GM12874 (cell line): ENCODE measurements around the gene LTA4H.

Experiments used
- TF ChIP-seq, protein P1 (sequence below): IDR thresholded peaks from 2 replicates; pipeline ENCODE4 v1.5.1; 2011; ENCODE audit warnings: low read depth, mild to moderate bottlenecking, control low read depth, low read length, moderate library complexity; ENCODE audit not compliant: insufficient read depth

The LTA4H gene

DNA sequence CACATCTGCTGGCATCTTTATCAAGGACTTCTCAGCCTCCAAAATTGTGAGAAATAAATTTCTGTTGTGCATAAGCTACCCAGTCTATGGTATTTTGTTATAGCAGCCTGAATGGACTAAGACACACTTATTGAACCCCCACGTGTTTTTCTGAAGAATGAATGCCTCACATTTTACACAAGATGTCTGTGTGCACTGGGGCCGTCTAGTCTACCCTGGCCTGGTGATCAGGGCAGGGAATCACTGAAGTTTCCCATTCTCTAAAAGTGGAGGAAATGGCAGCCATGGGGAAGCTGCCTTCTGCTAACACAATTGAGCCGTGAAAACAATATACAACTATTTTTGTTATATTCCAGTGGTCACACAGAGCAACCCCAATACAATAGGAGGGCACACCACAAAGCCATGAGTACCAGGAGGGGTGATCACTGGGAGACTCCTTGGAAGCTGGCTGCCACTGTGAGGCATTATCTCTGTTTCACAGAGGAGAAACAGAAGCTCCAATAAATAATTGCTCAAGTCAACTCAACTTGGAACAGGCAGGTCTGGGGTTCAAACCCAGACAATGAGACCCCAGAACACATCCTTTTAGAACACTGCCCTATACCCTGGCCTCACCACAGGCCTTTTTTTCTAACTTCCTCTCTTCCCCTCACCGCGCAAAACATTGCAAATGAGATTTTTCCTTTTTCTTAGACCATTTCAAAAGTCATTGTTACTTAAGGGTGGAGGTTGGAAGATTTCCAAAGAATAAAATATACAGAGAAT is 18.3 kb upstream of the LTA4H start:
- TF ChIP-seq, protein P1, sequence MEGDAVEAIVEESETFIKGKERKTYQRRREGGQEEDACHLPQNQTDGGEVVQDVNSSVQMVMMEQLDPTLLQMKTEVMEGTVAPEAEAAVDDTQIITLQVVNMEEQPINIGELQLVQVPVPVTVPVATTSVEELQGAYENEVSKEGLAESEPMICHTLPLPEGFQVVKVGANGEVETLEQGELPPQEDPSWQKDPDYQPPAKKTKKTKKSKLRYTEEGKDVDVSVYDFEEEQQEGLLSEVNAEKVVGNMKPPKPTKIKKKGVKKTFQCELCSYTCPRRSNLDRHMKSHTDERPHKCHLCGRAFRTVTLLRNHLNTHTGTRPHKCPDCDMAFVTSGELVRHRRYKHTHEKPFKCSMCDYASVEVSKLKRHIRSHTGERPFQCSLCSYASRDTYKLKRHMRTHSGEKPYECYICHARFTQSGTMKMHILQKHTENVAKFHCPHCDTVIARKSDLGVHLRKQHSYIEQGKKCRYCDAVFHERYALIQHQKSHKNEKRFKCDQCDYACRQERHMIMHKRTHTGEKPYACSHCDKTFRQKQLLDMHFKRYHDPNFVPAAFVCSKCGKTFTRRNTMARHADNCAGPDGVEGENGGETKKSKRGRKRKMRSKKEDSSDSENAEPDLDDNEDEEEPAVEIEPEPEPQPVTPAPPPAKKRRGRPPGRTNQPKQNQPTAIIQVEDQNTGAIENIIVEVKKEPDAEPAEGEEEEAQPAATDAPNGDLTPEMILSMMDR = no peak

DNA sequence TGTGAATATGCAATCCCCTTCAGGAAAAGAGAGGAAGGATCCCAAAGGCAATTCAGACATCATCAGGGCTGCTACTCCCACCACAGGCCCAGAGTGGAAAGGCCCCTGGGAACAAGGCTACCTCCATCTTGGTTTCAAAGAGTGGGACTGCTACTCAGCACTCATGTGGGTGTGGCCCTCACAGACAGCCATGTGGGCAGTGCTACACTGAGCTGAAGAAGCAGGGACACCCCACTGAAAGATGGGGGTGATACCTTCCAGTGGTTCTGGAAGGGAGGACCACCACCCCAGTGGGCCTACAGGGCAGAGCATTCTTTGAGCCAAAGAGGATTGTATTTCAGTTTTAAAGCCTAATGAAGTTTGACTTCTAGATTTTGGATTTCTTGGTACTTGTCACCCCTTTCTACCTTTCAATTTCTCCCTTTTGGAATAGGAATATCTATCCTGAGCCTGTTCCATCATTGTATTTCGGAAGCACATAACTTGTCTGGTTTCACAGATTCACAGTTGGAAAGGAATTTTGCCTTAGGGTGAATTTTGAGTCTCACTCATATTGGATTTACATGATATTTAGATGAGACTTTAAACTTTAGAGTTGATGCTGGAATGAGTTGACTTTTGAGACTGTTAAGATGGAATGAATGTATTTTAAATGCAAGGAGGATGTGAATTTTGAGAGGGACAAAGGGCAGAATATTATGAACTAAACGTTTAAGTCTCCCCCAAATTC is 16.5 kb upstream of the LTA4H start:
- TF ChIP-seq, protein P1 = no peak

DNA sequence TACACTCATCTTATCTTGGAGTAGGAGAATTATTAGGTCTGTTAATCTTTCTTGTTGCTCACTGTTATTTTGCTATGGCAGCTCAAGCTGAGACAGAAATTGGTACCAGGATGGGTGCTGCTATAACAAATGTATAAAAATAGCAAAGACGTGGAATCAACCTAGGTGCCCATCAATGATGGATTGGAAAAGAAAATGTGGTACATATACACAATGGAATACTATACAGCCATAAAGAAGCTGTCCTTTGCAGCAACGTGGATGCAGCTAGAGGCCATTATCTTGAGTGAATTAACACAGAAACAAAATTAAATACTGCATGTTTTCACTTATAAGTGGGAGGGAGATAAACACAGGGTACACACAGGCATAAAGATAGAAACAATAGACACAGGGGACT is 14.8 kb upstream of the LTA4H start:
- TF ChIP-seq, protein P1 = no peak

DNA sequence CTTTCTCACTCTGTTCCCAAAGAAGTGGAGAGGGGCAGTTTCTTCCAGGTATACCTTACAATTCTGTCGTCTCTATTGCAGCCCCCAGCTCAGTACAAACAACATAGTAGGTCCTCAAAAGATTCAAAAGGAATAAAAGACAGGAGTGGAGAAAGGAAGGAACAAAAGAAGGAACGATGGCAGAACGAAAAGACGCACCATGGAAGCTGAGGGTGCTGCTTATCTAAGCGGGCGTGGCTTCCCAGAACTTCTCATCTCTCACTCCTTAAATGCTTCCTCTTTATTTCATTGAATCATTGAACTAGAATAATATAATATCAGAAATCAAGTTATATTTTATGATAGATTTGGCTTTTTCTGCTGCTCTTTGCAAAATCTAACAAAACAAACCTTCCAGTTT is 13.7 kb upstream of the LTA4H start:
- TF ChIP-seq, protein P1 = no peak

DNA sequence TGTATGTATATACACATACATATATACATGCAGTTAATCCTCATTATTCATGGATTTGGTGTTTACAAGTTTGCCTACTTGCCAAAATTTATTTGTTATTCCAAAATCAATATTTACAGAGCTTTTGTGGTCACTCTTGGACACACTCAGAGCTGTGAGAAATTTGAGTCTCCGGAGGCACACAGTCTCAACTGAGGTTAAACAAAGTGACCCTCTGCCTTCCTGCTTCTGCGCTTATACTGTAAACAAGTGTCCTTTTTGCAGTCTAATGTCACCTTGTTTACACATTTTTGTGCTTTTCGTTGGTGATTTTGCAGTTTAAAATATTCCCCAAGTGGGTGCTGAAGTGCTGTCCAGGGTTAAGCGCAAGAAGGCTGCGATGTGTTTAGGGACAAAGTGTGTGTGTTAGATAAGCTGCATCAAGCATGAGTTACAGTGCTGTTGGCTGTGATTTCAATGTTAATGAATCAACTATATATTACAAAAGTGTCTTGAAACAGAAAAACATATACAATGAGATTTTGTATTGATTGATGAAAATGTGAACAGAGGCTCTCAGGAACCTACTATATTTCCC is 13.1 kb upstream of the LTA4H start:
- TF ChIP-seq, protein P1 = no peak

DNA sequence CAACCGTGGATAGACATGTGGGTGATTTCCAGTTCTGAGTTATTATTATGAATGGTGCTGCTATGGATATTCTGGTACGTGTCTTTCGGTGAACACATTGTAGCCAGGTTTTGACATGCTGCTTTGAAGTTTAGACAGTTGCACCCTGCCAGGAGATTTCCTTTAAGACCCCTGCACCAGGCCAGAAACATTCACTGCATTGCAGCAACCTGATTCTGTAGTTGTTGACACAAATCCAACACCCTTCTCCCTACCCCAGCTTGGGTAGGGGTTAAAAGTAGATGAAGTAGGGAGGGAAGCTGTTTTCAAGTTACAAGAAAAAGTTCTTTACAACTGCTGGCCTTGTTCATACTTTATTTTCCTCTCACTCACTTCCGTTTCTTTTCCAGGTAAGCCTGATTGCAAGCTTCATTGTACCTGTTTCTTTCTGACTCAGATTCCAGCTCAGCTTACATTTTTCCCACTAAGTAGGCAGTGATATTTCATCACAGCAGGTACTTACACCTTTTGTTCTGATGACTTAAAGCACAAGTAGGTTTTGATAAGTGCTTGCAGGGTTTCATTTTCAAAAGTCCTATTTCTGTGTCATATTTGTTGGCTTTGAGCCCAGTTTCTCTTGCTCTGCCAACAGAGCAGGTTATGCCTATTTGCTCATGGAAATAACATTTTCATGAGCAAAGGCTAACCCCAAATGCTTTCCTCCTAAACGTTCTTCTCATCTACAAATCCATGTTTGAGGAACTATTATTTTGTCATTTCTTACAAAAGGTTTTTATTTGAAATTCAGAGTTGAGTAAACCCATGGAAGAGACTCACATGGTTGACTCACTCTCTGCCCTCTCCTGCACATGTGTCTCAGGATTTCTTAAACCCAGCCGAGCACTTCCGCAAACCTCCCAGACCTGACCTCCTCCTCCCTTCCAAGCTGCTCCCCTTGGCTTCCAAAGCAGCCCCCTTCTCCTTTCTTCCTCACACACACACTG is 12.1 kb upstream of the LTA4H start:
- TF ChIP-seq, protein P1 = no peak
